NCI-H82 treated with DMSO at 0.1 percent for 48 hours (cell line): ENCODE data around the gene SCG3.
A peak's percentile ranks its signal among the peaks of the same experiment; 100 is the strongest.

Experiments
- DNase-seq: peaks from one replicate; lab custom pipeline; 2025; ENCODE audit not compliant: unreplicated experiment; lab: John Stamatoyannopoulos, UW

SCG3 gene

DNA sequence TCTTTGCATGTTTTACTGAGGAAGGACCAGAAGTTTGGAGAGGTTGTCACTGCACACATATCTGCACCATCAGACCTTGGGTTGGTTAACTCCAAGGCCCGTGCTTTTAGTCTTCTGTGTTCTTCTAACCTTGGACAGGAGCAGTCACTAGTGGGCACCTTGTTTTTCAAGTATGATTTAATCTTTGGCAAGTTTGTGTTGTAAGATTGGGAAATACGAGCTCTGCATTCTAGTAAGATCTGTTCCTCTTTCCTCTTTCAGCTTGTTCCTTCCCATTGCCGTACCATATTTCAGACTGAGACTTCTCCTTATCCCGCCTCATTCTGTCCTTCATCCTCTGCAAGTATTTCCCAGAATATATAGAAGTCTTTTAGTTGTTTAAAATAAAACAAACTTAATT, 75.2 kb downstream of the SCG3 start:
- no peak for DNase-seq

DNA sequence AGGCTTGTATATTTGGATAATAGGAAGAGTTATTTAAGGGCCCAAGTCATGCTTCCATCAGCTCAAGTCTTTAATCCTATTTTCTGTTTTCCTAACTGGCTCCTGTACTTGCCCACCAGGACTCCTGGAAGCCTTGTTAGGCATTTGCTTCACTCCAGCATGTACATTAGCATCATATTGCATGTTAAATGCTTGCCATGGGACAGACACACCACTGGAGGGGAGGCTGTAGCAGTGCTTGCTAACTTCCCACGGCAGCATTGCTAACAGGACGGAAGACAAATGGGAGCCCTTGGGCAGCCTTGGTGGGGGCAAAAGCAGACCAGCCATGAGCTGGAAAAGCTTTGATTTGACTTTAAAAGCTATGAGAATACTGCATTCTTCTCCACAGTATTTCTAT, 76.1 kb downstream of the SCG3 start:
- DNase-seq = peak; percentile 24

DNA sequence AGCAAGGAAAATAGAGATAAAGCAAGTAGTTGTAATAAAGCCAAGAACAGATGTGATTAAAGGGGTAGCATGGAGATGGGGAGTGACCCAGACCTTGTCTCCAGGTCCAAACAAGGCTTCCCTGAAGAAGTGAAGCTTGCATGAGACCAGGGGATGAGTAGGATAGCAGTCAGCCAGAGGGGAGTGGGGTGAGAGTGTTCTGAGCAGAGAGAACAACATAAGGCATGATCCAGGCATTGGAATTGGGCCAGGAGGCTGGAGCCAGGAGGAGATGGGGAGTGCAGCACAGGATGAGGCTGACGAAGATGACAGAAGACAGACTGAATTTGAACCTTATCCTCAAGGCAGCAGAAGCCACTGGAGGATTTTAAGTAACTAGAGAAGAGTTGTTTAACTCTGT, 77.3 kb downstream of the SCG3 start:
- peak; percentile 55 for DNase-seq

DNA sequence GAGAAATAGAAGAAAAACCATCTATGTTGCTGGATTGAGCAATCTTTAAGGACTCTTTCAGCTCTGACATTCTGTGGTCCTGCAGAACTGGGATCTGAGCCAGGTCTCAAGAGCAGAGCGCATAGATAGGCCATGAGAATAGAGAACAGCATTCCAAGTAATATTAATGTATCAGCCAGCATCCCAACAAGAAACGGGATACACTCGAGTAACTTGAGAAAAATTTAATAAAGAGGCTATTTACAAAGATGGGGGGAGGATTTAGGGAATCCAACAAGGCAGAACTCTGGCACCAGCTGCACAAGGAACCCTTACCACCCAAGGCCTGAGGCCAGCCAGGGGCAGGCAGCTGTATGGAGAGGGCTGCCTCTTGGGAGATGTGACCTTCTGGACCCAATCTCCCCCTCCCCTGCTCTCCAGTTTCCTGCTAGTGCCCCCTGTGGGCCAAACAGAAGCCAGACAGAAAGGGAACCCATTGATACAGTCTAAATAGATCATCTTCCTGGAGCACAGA, 78.3 kb downstream of the SCG3 start:
- no peak for DNase-seq

DNA sequence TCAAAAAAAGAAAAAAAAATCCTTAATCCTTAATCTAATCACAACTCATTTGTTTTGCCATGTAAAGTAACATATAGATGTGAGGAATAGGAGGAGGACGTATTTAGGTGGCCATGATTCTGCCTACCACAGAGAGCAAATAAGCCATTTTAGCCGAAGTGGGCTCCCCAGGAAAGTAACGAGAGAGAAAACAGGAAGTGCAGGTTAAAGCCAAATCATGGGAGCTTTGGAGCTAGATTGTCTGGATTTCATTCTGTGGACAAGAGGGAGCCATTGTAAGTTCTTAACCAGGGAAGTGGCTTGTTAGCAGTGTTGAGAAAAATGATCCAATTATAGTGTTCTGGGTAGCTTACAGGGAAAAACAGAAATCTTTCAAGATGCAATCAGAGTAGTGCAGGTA, 79.5 kb downstream of the SCG3 start:
- no peak for DNase-seq

DNA sequence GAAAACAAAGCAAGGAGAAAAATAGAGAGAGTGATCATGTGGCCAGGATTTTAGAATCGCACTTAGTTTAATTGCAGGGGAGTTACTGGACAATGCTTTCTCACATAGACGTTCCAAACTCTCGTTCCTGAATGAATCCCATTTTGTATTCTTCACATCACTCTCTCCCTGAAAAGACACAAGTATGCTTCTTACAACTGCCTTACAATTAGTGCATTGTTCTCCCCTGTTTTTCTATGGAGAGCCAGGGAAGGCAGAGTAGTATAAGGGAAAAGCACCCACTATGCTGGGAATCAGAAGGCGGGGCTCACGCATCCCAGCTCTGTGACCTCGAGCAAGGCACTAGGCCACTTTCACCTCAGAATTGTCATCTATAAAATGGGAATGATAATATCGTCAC, 84.4 kb downstream of the SCG3 start:
- no peak for DNase-seq

DNA sequence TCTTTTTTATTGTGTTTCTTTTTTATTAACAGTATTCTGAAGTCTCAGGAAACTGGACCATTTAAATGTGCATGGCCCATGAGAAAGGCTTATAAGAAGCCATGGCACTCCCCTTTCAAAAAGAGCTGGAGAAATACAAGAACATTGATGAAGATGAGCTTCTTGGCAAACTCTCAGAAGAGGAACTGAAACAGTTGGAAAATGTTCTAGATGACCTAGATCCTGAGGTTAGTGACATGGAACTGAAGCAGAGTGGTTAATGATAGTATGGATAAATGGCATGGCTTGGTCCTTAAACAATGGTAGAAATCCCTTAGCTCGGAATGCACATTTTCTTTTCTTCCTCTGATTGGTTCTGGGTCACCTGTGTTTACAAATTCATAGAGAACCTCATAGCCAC, 85.0 kb downstream of the SCG3 start:
- no peak for DNase-seq

DNA sequence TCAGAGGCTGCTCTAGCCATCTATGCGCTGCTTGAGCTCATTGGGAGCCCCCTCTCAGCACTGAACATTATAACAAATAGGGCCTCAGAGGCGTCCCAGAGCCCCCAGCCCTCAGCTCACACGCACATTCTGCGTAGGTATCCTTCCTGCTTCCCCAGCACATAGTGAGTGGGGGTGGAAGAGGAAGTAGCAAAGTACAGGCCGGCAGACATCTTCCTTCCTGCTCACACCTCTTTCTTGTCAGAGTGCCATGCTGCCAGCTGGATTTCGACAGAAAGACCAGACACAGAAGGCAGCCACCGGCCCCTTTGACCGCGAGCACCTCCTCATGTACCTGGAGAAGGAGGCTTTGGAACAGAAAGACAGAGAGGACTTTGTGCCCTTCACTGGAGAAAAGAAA, 86.7 kb downstream of the SCG3 start:
- DNase-seq = no peak
